Neural cell (in vitro differentiated cells): ENCODE results near the gene SMCO1. TPM values are rescaled to one million over a fixed set of nuclear protein-coding genes. Genes with fewer than 3 reads are reported as not detected.
"Not testable (repeated sequence)": the region's sequence is repeated elsewhere in the genome, so short reads cannot be mapped to it uniquely, and the experiment has no call there.

Experiments
- H2AFZ ChIP-seq: fragments of 200-600, 300-800 bp; sonication (generic), shearing (Covaris generic); 2 replicates; pipeline ENCODE4 v1.6.0; 2014; ENCODE audit warnings: low read depth, mild to moderate bottlenecking, antibody characterized with exemption, low read length, moderate library complexity
- H3F3A ChIP-seq: fragments of 200-600 bp; shearing (Covaris generic); 2 replicates; pipeline ENCODE4 v1.6.1; 2016; ENCODE audit warnings: mild to moderate bottlenecking, moderate library complexity, mixed read lengths, antibody characterized with exemption, low read length; ENCODE audit not compliant: insufficient read depth, poor library complexity, severe bottlenecking
- H3K27ac ChIP-seq: fragments of 200-600, 300-800 bp; sonication (generic), shearing (Covaris generic); 2 replicates; pipeline ENCODE4 v1.5.1; 2014; ENCODE audit warnings: mild to moderate bottlenecking, low read length, moderate library complexity
- H3K27me3 ChIP-seq: fragments of 300-800, 200-600 bp; sonication (generic), shearing (Covaris generic); 2 replicates; pipeline ENCODE4 v1.6.0; 2014; ENCODE audit warnings: mild to moderate bottlenecking, low read depth, low read length, moderate library complexity; ENCODE audit not compliant: insufficient read depth
- H3K36me3 ChIP-seq: fragments of 300-800, 200-600 bp; sonication (generic), shearing (Covaris generic); 2 replicates; pipeline ENCODE4 v1.5.1; 2014; ENCODE audit warnings: mild to moderate bottlenecking, antibody characterized with exemption, low read length, moderate library complexity; ENCODE audit not compliant: insufficient read depth
- H3K4me2 ChIP-seq: fragments of 300-800, 200-600 bp; sonication (generic), shearing (Covaris generic); 2 replicates; pipeline ENCODE4 v1.6.0; 2014; ENCODE audit warnings: mild to moderate bottlenecking, low read length
- H3K4me3 ChIP-seq: fragments of 300-800, 200-600 bp; sonication (generic), shearing (Covaris generic); 2 replicates; pipeline ENCODE4 v1.5.1; 2014; ENCODE audit warnings: mild to moderate bottlenecking, low read length, moderate library complexity
- H3K79me2 ChIP-seq: fragments of 200-600 bp; shearing (Covaris generic); replicated peaks from 2 replicates; pipeline ENCODE4 v1.6.0; 2014; ENCODE audit warnings: mild to moderate bottlenecking, low read length, moderate library complexity; ENCODE audit not compliant: insufficient read depth
- H3K9ac ChIP-seq: fragments of 300-800, 200-600 bp; sonication (generic), shearing (Covaris generic); 2 replicates; pipeline ENCODE4 v1.6.1; 2016; ENCODE audit warnings: mild to moderate bottlenecking, low read length, mixed read lengths
- H3K9me2 ChIP-seq: fragments of 200-600 bp; shearing (Covaris generic); 2 replicates; pipeline ENCODE4 v1.6.1; 2016; ENCODE audit warnings: mild to moderate bottlenecking, low read length, mixed read lengths; ENCODE audit not compliant: insufficient read depth
- H3K9me3 ChIP-seq: fragments of 200-600, 300-800 bp; sonication (generic), shearing (Covaris generic); 2 replicates; pipeline ENCODE4 v1.6.1; 2016; ENCODE audit warnings: mild to moderate bottlenecking, mixed run types, low read length, moderate library complexity, mixed read lengths
- H4K20me1 ChIP-seq: fragments of 200-600 bp; shearing (Covaris generic); 2 replicates; pipeline ENCODE4 v1.6.1; 2016; ENCODE audit warnings: mild to moderate bottlenecking, mixed run types; ENCODE audit not compliant: insufficient read depth
- CTCF ChIP-seq: fragments of 450-650 bp; IDR thresholded peaks from 2 replicates; pipeline ENCODE4 v1.5.1; 2014; ENCODE audit warnings: antibody characterized with exemption, mild to moderate bottlenecking, moderate library complexity; ENCODE audit not compliant: poor library complexity, severe bottlenecking
- EP300 ChIP-seq: fragments of 450-650 bp; conservative IDR thresholded peaks from 2 replicates; pipeline ENCODE4 v1.6.1; 2014; ENCODE audit warnings: antibody characterized with exemption, mild to moderate bottlenecking, moderate library complexity; ENCODE audit not compliant: poor library complexity, severe bottlenecking
- EZH2 ChIP-seq: fragments of 200-600, 300-800 bp; shearing (Covaris generic), sonication (generic); IDR thresholded peaks from 2 replicates; pipeline ENCODE4 v1.6.1; 2014; ENCODE audit warnings: antibody characterized with exemption, low read length, borderline replicate concordance, mild to moderate bottlenecking; ENCODE audit not compliant: insufficient read depth, poor library complexity, severe bottlenecking
- MXI1 ChIP-seq: fragments of 450-650 bp; conservative IDR thresholded peaks from 2 replicates; pipeline ENCODE4 v1.6.1; 2014; ENCODE audit warnings: antibody characterized with exemption, mild to moderate bottlenecking; ENCODE audit not compliant: poor library complexity, severe bottlenecking
- POLR2AphosphoS5 ChIP-seq: IDR thresholded peaks from 2 replicates; pipeline ENCODE4 v1.6.1; 2012
- RAD21 ChIP-seq: fragments of 450-650 bp; conservative IDR thresholded peaks from 2 replicates; pipeline ENCODE4 v1.6.1; 2014; ENCODE audit warnings: antibody characterized with exemption, mild to moderate bottlenecking, moderate library complexity
- REST ChIP-seq: IDR thresholded peaks from 2 replicates; pipeline ENCODE4 v1.6.1; 2012; ENCODE audit warnings: borderline replicate concordance
- SMC3 ChIP-seq: fragments of 450-650 bp; conservative IDR thresholded peaks from 2 replicates; pipeline ENCODE4 v1.6.1; 2014; ENCODE audit warnings: antibody characterized with exemption, mild to moderate bottlenecking, moderate library complexity; ENCODE audit not compliant: poor library complexity
- TAF1 ChIP-seq: IDR thresholded peaks from 2 replicates; pipeline ENCODE4 v1.6.1; 2012; ENCODE audit warnings: low read depth
- polyA plus RNA-seq: library from polyadenylated mRNA; depleted of rRNA; stranded (reverse); fragments of >200 nt; gene quantifications from 2 replicates; pipeline ENCODE4 v1.2.3, GENCODE V29; 2014

SMCO1 gene
- polyA plus RNA-seq, 1 donor from 2014 or later, result not detected

GRCh38 chr3:196471551-196471950, 43.6 kb downstream of the SMCO1 start:
- Histone ChIP-seq H3K9me3 (no peaks in the 10 kb centered on the region), H2AFZ (no peak overlapping the region), H3K4me3 (no peak overlapping the region), H3F3A (no peaks in the 10 kb centered on the region), H3K9ac (no peak overlapping the region), H4K20me1 (no peaks in the 10 kb centered on the region), H3K36me3 (no peaks in the 10 kb centered on the region), H3K27me3 (no peaks in the 10 kb centered on the region), H3K9me2 (no peaks in the 10 kb centered on the region), H3K27ac (no peak overlapping the region), H3K79me2 (peaks cover 7% of the 10 kb centered on the region), H3K4me2 (no peak overlapping the region)
- no peak for TF ChIP-seq MXI1
- TF ChIP-seq POLR2AphosphoS5, result no peak
- no peak for TF ChIP-seq EZH2
- TF ChIP-seq CTCF, result no peak
- TF ChIP-seq SMC3, result no peak
- no peak for TF ChIP-seq REST
- no peak for TF ChIP-seq RAD21
- no peak for TF ChIP-seq EP300

- not testable (repeated sequence) for H3K4me3 ChIP-seq, H3K36me3 ChIP-seq, H3K27ac ChIP-seq
These were observed 45.0 kb downstream of the SMCO1 start for GRCh38 chr3:196470182-196470581.

GRCh38 chr3:196463804-196464203, 51.3 kb downstream of the SMCO1 start:
- H3K27ac ChIP-seq, result no peak overlapping the region
- H3F3A ChIP-seq, result no peaks in the 10 kb centered on the region
- H3K9ac ChIP-seq, result no peak overlapping the region
- TF ChIP-seq POLR2AphosphoS5 (no peak), TAF1 (no peak), CTCF (no peak), EZH2 (no peak), REST (no peak), RAD21 (no peak), SMC3 (no peak), MXI1 (no peak), EP300 (no peak)
- no peaks in the 10 kb centered on the region for H3K9me2 ChIP-seq
- H3K4me3 ChIP-seq, result no peak overlapping the region
- H3K9me3 ChIP-seq, result no peaks in the 10 kb centered on the region
- H3K79me2 ChIP-seq, result peaks cover 1% of the 10 kb centered on the region
- H2AFZ ChIP-seq, result no peak overlapping the region
- H4K20me1 ChIP-seq, result no peaks in the 10 kb centered on the region
- H3K27me3 ChIP-seq, result no peaks in the 10 kb centered on the region
- no peak overlapping the region for H3K4me2 ChIP-seq
- H3K36me3 ChIP-seq, result no peaks in the 10 kb centered on the region

More at GRCh38 chr3:196470182-196470581, 45.0 kb downstream of the SMCO1 start:
- H3F3A ChIP-seq, H2AFZ ChIP-seq, H3K9me2 ChIP-seq, H3K9me3 ChIP-seq, H3K27me3 ChIP-seq, H3K9ac ChIP-seq, H3K79me2 ChIP-seq, H3K4me2 ChIP-seq, H4K20me1 ChIP-seq: not testable (repeated sequence)
